Measurements from ENCODE around the gene HPS4.
"Not testable (repeated sequence)": the region's sequence is repeated elsewhere in the genome, so short reads cannot be mapped to it uniquely, and the experiment has no call there.

The HPS4 gene

DNA sequence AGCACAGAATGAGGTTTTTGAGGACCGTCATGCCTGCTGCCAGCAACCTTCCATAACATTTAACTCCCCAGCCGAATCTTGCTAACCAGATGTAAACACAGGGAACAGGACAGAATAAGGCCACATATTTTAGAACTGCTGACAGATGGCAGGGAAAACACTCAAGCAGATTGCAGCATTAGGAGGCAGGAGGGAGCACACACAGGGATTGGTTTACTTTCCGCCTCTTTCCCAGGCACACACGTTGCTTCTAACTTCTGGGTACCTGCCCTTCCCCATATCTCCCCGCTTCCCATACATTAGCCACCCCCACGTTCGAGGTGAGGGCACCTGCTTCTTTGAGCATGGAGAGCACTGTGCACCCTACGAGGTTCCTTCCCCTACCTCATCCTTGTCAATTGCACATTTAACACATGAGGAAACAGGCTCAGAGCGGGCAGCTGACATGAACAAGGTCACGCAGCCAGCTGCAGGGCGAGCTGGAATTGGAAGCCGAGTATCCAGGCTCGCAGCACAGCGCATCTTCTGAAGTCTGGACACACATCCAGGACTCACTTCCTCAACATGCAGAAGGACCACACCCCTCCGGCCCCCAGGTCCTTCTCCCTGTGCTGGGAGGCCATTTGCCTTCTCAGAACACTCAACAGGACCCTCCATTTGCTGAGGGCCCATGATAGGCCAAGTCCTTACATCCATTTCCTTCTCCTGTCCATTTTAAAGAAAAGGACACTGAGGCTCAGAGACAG lies 35.8 kb downstream of the HPS4 start:
- Histone ChIP-seq H3K4me1 (ENCODE audit: control insufficient read depth in 1 of 2, insufficient read depth in 2 of 2, low read length in 2 of 2) (peaks cover 0 to 7% of the 10 kb centered on the region in 2 donors), H3K9ac (ENCODE audit: low read depth in 1 of 2, low read length in 2 of 2) (no peak overlapping the region), H3K27me3 (ENCODE audit: control insufficient read depth in 1 of 2, insufficient read depth in 2 of 2, low read length in 2 of 2) (no peaks in the 10 kb centered on the region), H3K27ac (ENCODE audit: low read depth, low read length) (no peak overlapping the region), H3K9me3 (ENCODE audit: control insufficient read depth in 1 of 2, low read length in 2 of 2) (no peaks in the 10 kb centered on the region), H3K36me3 (ENCODE audit: control insufficient read depth in 1 of 2, insufficient read depth in 2 of 2, low read length in 2 of 2) (peaks cover 3 to 29% of the 10 kb centered on the region in 2 donors), H3K4me3 (ENCODE audit: low read depth in 1 of 2, low read length in 2 of 2) (no peak overlapping the region)

DNA sequence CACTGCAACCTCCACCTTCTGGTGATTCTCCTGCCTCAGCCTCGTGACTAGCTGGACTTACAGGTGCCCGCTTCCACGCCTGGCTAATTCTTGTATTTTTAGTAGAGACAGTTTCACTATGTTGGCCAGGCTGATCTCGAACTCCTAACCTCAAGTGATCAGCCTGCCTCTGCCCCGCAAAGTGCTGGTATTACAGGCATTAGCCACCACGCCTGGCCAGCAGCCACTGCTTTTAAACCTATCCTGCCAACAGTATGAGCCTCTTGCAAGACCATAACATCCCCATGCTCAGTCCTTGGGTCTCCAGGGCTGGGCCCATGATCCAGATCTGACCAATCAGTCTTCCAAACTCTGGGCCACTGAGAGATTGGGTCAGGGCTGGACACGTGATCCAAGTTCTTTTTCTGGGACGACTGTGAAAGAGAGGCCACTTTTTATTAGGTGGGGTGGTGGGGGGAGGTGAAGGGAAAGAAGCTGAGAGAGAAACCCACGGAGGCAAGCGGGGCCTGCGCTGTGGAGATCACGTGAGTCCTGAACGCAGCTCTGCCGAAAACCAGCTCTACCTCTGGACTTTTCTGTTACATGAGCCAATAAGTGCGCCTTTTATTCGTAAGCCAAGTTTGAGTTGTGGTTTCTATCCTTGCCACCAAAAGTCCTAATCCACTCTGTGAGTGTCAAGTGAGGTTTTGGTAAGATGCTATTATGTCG lies 36.6 kb downstream of the HPS4 start:
- H3K4me1 ChIP-seq (ENCODE audit: control insufficient read depth in 1 of 2, insufficient read depth in 2 of 2, low read length in 2 of 2) = peaks cover 0 to 7% of the 10 kb centered on the region in 2 donors
- no peaks in the 10 kb centered on the region for H3K27me3 ChIP-seq (ENCODE audit: control insufficient read depth in 1 of 2, insufficient read depth in 2 of 2, low read length in 2 of 2)
- no peaks in the 10 kb centered on the region for H3K9me3 ChIP-seq (ENCODE audit: control insufficient read depth in 1 of 2, low read length in 2 of 2)
- no peak overlapping the region for H3K27ac ChIP-seq (ENCODE audit: low read depth, low read length)
- peaks cover 0 to 21% of the 10 kb centered on the region in 2 donors for H3K36me3 ChIP-seq (ENCODE audit: control insufficient read depth in 1 of 2, insufficient read depth in 2 of 2, low read length in 2 of 2)
- H3K4me3 ChIP-seq (ENCODE audit: low read depth in 1 of 2, low read length in 2 of 2) = no peak overlapping the region
- H3K9ac ChIP-seq (ENCODE audit: low read depth in 1 of 2, low read length in 2 of 2) = no peak overlapping the region

DNA sequence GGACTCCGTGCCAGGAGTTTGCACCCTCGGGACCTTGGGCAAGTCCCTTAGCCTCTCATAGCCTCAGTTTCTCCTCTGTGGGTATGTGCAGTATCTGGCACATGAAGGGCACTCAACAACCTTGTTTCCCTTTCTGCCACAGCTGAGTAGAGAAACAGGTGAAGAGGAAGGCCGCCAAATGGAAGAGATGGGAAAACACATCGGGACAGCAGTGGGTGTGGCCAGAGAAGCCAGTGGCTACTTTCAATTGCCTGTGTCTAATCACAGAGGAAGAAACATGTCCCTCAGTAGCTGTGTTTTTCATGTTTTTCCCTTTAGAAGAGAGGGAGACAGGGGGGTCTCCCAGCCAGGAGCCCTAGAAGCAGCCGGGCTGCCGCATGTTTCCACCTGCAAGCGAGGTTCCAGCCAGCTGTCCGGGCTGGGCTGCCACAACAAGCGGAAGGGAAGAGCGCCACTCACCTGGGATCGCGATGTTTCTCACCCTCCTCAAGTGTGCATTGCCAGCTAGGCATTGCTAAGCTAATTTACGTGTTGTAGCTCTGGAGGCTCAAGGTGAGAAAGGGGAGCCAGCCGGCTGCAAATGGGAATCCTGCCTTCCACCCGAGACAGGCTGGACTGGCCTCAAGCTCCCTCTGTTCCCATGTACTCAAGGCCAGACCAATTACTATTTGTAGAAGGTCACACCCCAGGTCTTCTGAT lies 37.9 kb downstream of the HPS4 start:
- Histone ChIP-seq H3K27ac (ENCODE audit: low read depth, low read length) (no peak overlapping the region), H3K36me3 (ENCODE audit: control insufficient read depth in 1 of 2, insufficient read depth in 2 of 2, low read length in 2 of 2) (peaks cover 0 to 10% of the 10 kb centered on the region in 2 donors), H3K9ac (ENCODE audit: low read depth in 1 of 2, low read length in 2 of 2) (no peak overlapping the region), H3K4me3 (ENCODE audit: low read depth in 1 of 2, low read length in 2 of 2) (peak overlapping the region in 1 of 2 donors; percentile 49), H3K27me3 (ENCODE audit: control insufficient read depth in 1 of 2, insufficient read depth in 2 of 2, low read length in 2 of 2) (no peaks in the 10 kb centered on the region), H3K9me3 (ENCODE audit: control insufficient read depth in 1 of 2, low read length in 2 of 2) (no peaks in the 10 kb centered on the region), H3K4me1 (ENCODE audit: control insufficient read depth in 1 of 2, insufficient read depth in 2 of 2, low read length in 2 of 2) (peaks cover 0 to 4% of the 10 kb centered on the region in 2 donors)

DNA sequence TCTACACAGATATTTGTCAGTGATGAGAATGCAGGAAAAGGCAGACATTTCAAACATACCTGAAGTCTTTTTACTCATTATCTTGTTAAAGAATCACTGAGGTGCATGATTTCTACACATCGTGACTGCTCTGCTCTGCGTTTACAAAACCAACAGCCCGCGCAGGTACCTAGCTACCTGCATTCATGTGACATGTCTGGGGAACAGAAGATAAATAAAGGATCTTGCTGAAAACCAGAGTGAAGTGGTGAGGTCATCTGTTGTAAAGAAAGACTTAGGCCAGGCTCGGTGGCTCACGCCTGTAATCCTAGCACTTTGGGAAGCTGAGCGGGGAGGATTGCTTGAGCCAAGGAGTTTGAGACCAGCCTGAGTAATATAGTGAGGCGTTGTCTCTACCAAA lies 38.8 kb downstream of the HPS4 start:
- no peaks in the 10 kb centered on the region for H3K4me1 ChIP-seq (ENCODE audit: control insufficient read depth in 1 of 2, insufficient read depth in 2 of 2, low read length in 2 of 2)
- no peak overlapping the region for H3K9ac ChIP-seq (ENCODE audit: low read depth in 1 of 2, low read length in 2 of 2)
- peaks cover 0 to under 1% of the 10 kb centered on the region in 2 donors for H3K36me3 ChIP-seq (ENCODE audit: control insufficient read depth in 1 of 2, insufficient read depth in 2 of 2, low read length in 2 of 2)
- no peaks in the 10 kb centered on the region for H3K9me3 ChIP-seq (ENCODE audit: control insufficient read depth in 1 of 2, low read length in 2 of 2)
- no peak overlapping the region for H3K4me3 ChIP-seq (ENCODE audit: low read depth in 1 of 2, low read length in 2 of 2)
- H3K27ac ChIP-seq (ENCODE audit: low read depth, low read length) = no peak overlapping the region
- H3K27me3 ChIP-seq (ENCODE audit: control insufficient read depth in 1 of 2, insufficient read depth in 2 of 2, low read length in 2 of 2) = no peaks in the 10 kb centered on the region

DNA sequence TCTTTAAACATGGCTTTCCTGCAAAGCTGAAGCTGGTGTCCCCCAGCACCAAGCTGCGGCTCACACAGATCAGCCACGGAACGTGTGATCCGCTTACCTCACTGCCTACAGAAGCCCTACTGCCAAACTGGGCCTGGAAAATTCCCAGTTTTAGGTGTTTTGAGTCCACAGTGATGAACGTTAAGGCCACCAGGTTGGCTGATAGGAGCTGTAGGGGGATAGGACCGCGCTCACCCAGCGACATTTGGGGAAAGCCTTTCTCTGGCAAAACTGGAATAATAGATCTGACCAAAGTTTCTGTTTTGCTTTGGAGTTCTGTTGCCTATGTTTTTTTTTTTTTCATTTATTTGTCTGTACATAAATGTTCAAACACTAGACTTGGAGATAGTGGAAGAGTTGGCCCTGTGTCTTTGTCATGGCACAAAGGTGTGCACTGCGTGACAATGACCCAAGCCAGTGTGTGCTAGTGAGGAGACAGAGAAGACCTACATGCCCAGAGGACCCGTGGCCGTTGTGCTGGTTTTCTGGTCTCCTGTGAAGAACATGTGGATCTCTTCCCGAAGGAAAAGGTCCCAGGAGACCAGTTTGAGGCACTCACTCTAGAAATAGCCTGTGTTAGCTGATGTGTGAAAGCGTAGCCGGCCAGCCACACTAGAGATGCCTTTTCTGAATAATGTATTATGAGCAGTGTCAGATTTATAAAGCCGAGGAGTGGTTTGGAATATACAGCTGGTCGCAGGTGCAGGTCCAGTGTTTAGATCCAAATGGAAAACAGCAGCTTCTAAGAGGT lies 39.5 kb downstream of the HPS4 start:
- no peaks in the 10 kb centered on the region for H3K9me3 ChIP-seq (ENCODE audit: control insufficient read depth in 1 of 2, low read length in 2 of 2)
- no peak overlapping the region for H3K27ac ChIP-seq (ENCODE audit: low read depth, low read length)
- no peaks in the 10 kb centered on the region for H3K36me3 ChIP-seq (ENCODE audit: control insufficient read depth in 1 of 2, insufficient read depth in 2 of 2, low read length in 2 of 2)
- H3K4me1 ChIP-seq (ENCODE audit: control insufficient read depth in 1 of 2, insufficient read depth in 2 of 2, low read length in 2 of 2) = peaks cover 5% of the 10 kb centered on the region in 2 donors
- H3K4me3 ChIP-seq (ENCODE audit: low read depth in 1 of 2, low read length in 2 of 2) = no peak overlapping the region
- no peaks in the 10 kb centered on the region for H3K27me3 ChIP-seq (ENCODE audit: control insufficient read depth in 1 of 2, insufficient read depth in 2 of 2, low read length in 2 of 2)
- no peak overlapping the region for H3K9ac ChIP-seq (ENCODE audit: low read depth in 1 of 2, low read length in 2 of 2)

DNA sequence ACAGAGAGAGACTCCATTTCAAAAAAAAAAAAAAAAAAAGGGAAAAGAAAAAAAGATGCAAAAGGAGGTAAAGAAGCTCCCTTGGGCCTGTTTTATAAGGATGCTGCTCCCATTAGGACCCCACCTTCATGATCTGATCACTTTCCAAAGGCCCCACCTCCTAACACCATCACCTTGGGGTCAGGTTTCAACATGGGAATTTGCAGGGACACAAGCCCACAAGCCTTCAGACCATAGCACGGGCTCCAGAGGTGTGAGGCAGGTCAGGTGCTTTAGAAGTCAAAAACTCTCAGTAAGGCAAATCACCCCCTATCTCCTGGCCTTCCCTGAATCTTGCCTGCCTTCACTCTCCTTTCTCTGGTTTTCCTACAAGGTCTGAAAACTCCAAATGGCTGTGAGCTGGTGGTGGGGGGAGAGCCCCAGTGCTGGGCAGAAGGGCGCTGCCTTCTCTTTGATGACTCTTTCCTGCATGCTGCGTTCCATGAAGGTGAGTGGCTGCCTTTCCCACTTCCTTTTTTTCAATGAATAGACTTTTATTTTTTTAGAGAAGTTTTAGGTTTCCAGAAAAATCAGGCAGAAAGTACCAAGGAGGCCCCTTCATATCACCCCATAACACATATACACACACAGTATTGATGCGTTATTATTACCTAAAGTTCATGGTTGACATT lies 41.4 kb downstream of the HPS4 start:
- H3K4me3 ChIP-seq (ENCODE audit: low read depth in 1 of 2, low read length in 2 of 2) = no peak overlapping the region
- no peaks in the 10 kb centered on the region for H3K36me3 ChIP-seq (ENCODE audit: control insufficient read depth in 1 of 2, insufficient read depth in 2 of 2, low read length in 2 of 2)
- H3K9me3 ChIP-seq (ENCODE audit: control insufficient read depth in 1 of 2, low read length in 2 of 2) = no peaks in the 10 kb centered on the region
- no peaks in the 10 kb centered on the region for H3K27me3 ChIP-seq (ENCODE audit: control insufficient read depth in 1 of 2, insufficient read depth in 2 of 2, low read length in 2 of 2)
- H3K27ac ChIP-seq (ENCODE audit: low read depth, low read length) = no peak overlapping the region
- H3K9ac ChIP-seq (ENCODE audit: low read depth in 1 of 2, low read length in 2 of 2) = no peak overlapping the region
- H3K4me1 ChIP-seq (ENCODE audit: control insufficient read depth in 1 of 2, insufficient read depth in 2 of 2, low read length in 2 of 2) = peaks cover 13% of the 10 kb centered on the region in 2 donors

DNA sequence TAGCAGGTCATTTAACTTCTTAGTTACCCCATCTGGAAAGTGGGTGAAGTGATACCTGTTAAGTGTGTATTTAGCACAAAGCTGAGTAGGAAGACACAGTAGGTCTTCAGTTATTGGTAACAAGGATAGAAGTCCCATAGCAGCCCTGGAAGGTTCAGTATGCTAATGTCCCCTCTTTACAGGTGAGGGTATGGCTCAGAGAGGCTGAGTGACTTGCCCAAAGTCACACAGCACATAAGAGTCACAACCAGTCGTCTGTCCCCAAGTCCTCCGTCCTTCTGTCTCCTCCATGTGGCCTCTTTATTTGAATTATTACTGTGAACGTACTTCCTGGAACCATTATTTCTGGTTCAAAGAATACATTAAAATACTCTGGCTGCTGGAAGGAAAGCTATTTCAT lies 44.0 kb downstream of the HPS4 start:
- no peak overlapping the region for H3K9ac ChIP-seq (ENCODE audit: low read depth in 1 of 2, low read length in 2 of 2)
- H3K4me3 ChIP-seq (ENCODE audit: low read depth in 1 of 2, low read length in 2 of 2) = no peak overlapping the region
- no peak overlapping the region for H3K27ac ChIP-seq (ENCODE audit: low read depth, low read length)
- no peaks in the 10 kb centered on the region for H3K27me3 ChIP-seq (ENCODE audit: control insufficient read depth in 1 of 2, insufficient read depth in 2 of 2, low read length in 2 of 2)
- no peaks in the 10 kb centered on the region for H3K36me3 ChIP-seq (ENCODE audit: control insufficient read depth in 1 of 2, insufficient read depth in 2 of 2, low read length in 2 of 2)
- peaks cover 27 to 30% of the 10 kb centered on the region in 2 donors for H3K4me1 ChIP-seq (ENCODE audit: control insufficient read depth in 1 of 2, insufficient read depth in 2 of 2, low read length in 2 of 2)
- no peaks in the 10 kb centered on the region for H3K9me3 ChIP-seq (ENCODE audit: control insufficient read depth in 1 of 2, low read length in 2 of 2)

DNA sequence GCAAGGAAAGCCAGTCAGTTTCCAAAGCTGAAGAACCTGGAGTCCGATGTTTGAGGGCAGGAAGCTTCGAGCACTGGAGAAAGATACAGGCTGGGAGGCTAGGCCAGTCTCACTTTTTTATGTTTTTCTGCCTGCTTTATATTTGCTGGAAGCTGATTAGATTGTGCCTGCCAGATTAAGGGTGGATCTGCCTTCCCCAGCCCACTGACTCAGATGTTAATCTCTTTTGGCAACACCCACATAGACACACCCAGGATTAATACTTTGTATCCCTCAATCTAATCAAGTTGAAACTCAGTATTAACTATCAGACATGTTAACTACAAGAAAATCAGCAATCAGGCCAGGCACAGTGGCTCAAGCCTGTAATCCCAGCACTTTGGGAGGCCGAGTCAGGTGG lies 44.8 kb downstream of the HPS4 start:
- H3K27ac ChIP-seq (ENCODE audit: low read depth, low read length); H3K36me3 ChIP-seq (ENCODE audit: control insufficient read depth in 1 of 2, insufficient read depth in 2 of 2, low read length in 2 of 2); H3K27me3 ChIP-seq (ENCODE audit: control insufficient read depth in 1 of 2, insufficient read depth in 2 of 2, low read length in 2 of 2); H3K9ac ChIP-seq (ENCODE audit: low read depth in 1 of 2, low read length in 2 of 2); H3K9me3 ChIP-seq (ENCODE audit: control insufficient read depth in 1 of 2, low read length in 2 of 2); H3K4me3 ChIP-seq (ENCODE audit: low read depth in 1 of 2, low read length in 2 of 2): not testable (repeated sequence)
- H3K4me1 ChIP-seq (ENCODE audit: control insufficient read depth in 1 of 2, insufficient read depth in 2 of 2, low read length in 2 of 2) = peaks cover 27 to 30% of the 10 kb centered on the region in 2 donors

DNA sequence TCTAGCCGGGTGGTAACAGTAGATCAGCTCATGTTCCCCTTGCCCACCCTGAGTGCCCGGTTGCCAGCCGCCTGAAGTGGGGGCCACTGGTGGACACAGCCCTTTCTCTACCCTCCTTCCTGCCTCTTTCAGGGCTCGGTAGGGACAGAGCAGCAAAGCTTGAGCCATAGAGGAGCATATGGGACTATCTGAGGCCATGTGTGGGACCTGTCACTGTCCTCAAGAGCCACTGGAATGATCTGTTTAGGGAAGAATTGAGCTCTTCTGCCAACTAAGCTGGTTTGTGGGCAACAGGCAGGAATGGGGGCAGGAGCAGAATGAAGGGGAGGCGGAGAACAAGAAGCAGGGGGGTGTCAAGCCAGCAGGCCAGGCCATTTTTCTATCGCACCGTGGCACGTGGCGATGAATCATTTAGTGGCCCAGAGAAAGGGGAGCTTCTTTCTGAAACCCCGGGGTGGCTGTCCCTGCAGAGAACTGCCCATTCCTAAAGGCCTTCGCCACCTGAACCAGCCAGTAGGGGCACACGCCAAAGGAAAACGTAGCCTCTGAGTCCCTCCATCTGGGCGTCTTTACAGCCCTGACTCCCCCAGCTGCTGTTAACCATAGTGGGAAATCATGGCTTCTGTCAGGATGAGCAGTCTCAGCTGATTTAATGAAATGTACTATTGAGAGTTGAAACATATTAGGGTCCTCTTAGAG lies 45.7 kb downstream of the HPS4 start:
- Histone ChIP-seq H3K36me3 (ENCODE audit: control insufficient read depth in 1 of 2, insufficient read depth in 2 of 2, low read length in 2 of 2) (peaks cover 0 to 7% of the 10 kb centered on the region in 2 donors), H3K27ac (ENCODE audit: low read depth, low read length) (no peak overlapping the region), H3K9ac (ENCODE audit: low read depth in 1 of 2, low read length in 2 of 2) (peak overlapping the region; percentile 8 to 28), H3K4me3 (ENCODE audit: low read depth in 1 of 2, low read length in 2 of 2) (no peak overlapping the region), H3K4me1 (ENCODE audit: control insufficient read depth in 1 of 2, insufficient read depth in 2 of 2, low read length in 2 of 2) (peaks cover 27 to 30% of the 10 kb centered on the region in 2 donors), H3K9me3 (ENCODE audit: control insufficient read depth in 1 of 2, low read length in 2 of 2) (no peaks in the 10 kb centered on the region), H3K27me3 (ENCODE audit: control insufficient read depth in 1 of 2, insufficient read depth in 2 of 2, low read length in 2 of 2) (no peaks in the 10 kb centered on the region)
